PC-3 (cell line): ENCODE measurements around the gene CAB39L. TPM values are rescaled to one million over a fixed set of nuclear protein-coding genes. Genes with fewer than 3 reads are reported as not detected.

Experiments
- ATAC-seq: fragments of 200-7000 bp; cut with Tn5 transposase; 2 replicates; pipeline ENCODE4 v1.9.1; 2020; ENCODE audit warnings: mild to moderate bottlenecking, moderate library complexity
- BruUV-seq: library from RNA; stranded (reverse); fragments of 400-500 nt; replicated peaks from 2 replicates; lab custom pipeline; 2021; lab: Mats Ljungman, UMichigan
- CTCF ChIA-PET: fragments of 300-600 bp; sonication (Branson Sonifier 250); formaldehyde crosslinking; loops from one replicate; lab custom pipeline; 2022; ENCODE audit warnings: antibody characterized with exemption; lab: Charles Lee
- POLR2A ChIA-PET: fragments of 300-600 bp; sonication (Branson Sonifier 250); formaldehyde crosslinking; loops from one replicate; lab custom pipeline; 2022; ENCODE audit warnings: antibody characterized with exemption; ENCODE audit not compliant: unreplicated experiment; lab: Charles Lee
- DNase-seq: peaks from one replicate; pipeline ENCODE4 v3.0.0-alpha.2; 2015
- H2AFZ ChIP-seq: fragments of 300-600 bp; sonication (generic); 2 replicates; pipeline ENCODE4 v1.6.0; 2016; ENCODE audit warnings: antibody characterized with exemption, low read length
- H3F3A ChIP-seq: fragments of 300-600 bp; sonication (generic); one replicate; pipeline ENCODE4 v1.6.0; 2017; ENCODE audit warnings: antibody characterized with exemption, low read length, control low read depth, mild to moderate bottlenecking; ENCODE audit not compliant: unreplicated experiment
- H3K27ac ChIP-seq: fragments of 300-600 bp; sonication (generic); 2 replicates; pipeline ENCODE4 v1.5.1; 2016; ENCODE audit warnings: mild to moderate bottlenecking, low read length
- H3K27me3 ChIP-seq: fragments of 300-600 bp; sonication (generic); 2 replicates; pipeline ENCODE4 v1.6.1; 2016; ENCODE audit warnings: low read length, mixed read lengths
- H3K36me3 ChIP-seq: fragments of 300-600 bp; sonication (generic); 2 replicates; pipeline ENCODE4 v1.6.1; 2016; ENCODE audit warnings: low read depth, mixed run types, low read length, mixed read lengths
- H3K4me1 ChIP-seq: fragments of 300-600 bp; sonication (generic); 2 replicates; pipeline ENCODE4 v1.5.1; 2016; ENCODE audit warnings: low read length; ENCODE audit not compliant: insufficient read depth
- H3K4me2 ChIP-seq: fragments of 300-600 bp; sonication (generic); 2 replicates; pipeline ENCODE4 v1.6.0; 2016; ENCODE audit warnings: low read length
- H3K4me3 ChIP-seq: fragments of 300-600 bp; sonication (generic); 2 replicates; pipeline ENCODE4 v1.5.1; 2016; ENCODE audit warnings: mild to moderate bottlenecking, low read length, mixed read lengths
- H3K79me2 ChIP-seq: fragments of 300-600 bp; sonication (generic); 2 replicates; pipeline ENCODE4 v1.6.1; 2017; ENCODE audit warnings: low read length, mixed read lengths
- H3K9ac ChIP-seq: fragments of 300-600 bp; sonication (generic); 2 replicates; pipeline ENCODE4 v1.6.0; 2016; ENCODE audit warnings: mild to moderate bottlenecking, low read length
- H3K9me2 ChIP-seq: fragments of 300-600 bp; sonication (generic); replicated peaks from 2 replicates; pipeline ENCODE4 v1.6.1; 2016; ENCODE audit warnings: mixed run types, low read length, mixed read lengths
- H3K9me3 ChIP-seq: fragments of 300-600 bp; sonication (generic); 2 replicates; pipeline ENCODE4 v1.6.1; 2016; ENCODE audit warnings: low read length, mixed read lengths
- H4K20me1 ChIP-seq: fragments of 300-600 bp; sonication (generic); 2 replicates; pipeline ENCODE4 v1.6.1; 2016; ENCODE audit warnings: low read length, mixed read lengths
- EZH2 ChIP-seq: fragments of 300-600 bp; sonication (generic); IDR thresholded peaks from one replicate; pipeline ENCODE4 v1.6.1; 2017; ENCODE audit warnings: antibody characterized with exemption, mild to moderate bottlenecking, low read length; ENCODE audit not compliant: unreplicated experiment
- EZH2phosphoT487 ChIP-seq: fragments of 300-600 bp; sonication (generic); IDR thresholded peaks from 2 replicates; pipeline ENCODE4 v1.6.1; 2018; ENCODE audit warnings: mild to moderate bottlenecking, antibody characterized with exemption, low read length, borderline replicate concordance
- intact Hi-C: fragments of 100-400 bp; cut with micrococcal nuclease; formaldehyde crosslinking; loops from 2 replicates; pipeline ENCODE4 v1.9.0; 2023
- total RNA-seq: library from RNA; depleted of rRNA; stranded (reverse); fragments of >200 nt; gene quantifications from 2 replicates; pipeline ENCODE4 v1.2.3, GENCODE V29; 2014
- TF ChIP-seq, protein P1 (sequence below): fragments of 300-600 bp; sonication (generic); conservative IDR thresholded peaks from 2 replicates; pipeline ENCODE4 v1.5.1; 2017; ENCODE audit warnings: antibody characterized with exemption, low read depth, mild to moderate bottlenecking, low read length

The CAB39L gene
- total RNA-seq, 1 experiment from 2014 or later = 1.8 TPM

DNA sequence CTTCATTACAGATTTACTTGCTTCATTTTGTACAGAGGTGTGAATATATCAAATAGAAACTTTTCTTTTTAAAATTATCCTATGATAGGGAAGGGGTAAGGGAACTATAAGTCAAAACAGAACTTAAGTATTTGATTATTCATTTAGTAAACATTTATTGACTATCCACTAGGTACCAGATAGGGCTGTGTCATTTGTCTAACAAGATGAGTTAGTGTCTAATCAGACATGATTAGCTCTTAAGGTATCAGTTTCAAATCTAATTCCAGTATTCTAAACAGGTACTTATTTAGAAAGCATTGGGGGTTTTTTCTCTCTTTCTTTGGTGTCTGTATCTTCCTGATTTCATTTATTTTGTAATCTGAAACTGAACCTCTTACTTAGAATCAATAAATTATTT lies 164.0 kb downstream of the CAB39L start:
- intact Hi-C loops = loop anchor here (2.0 to 10.0 kb wide), 2 partner anchors 33 to 295 kb away; partner anchors contain the start of gene CDADC1
- TF ChIP-seq EZH2 (no peak), EZH2phosphoT487 (no peak)
- TF ChIP-seq, protein P1, sequence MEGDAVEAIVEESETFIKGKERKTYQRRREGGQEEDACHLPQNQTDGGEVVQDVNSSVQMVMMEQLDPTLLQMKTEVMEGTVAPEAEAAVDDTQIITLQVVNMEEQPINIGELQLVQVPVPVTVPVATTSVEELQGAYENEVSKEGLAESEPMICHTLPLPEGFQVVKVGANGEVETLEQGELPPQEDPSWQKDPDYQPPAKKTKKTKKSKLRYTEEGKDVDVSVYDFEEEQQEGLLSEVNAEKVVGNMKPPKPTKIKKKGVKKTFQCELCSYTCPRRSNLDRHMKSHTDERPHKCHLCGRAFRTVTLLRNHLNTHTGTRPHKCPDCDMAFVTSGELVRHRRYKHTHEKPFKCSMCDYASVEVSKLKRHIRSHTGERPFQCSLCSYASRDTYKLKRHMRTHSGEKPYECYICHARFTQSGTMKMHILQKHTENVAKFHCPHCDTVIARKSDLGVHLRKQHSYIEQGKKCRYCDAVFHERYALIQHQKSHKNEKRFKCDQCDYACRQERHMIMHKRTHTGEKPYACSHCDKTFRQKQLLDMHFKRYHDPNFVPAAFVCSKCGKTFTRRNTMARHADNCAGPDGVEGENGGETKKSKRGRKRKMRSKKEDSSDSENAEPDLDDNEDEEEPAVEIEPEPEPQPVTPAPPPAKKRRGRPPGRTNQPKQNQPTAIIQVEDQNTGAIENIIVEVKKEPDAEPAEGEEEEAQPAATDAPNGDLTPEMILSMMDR = no peak
- POLR2A ChIA-PET = no interaction called here

DNA sequence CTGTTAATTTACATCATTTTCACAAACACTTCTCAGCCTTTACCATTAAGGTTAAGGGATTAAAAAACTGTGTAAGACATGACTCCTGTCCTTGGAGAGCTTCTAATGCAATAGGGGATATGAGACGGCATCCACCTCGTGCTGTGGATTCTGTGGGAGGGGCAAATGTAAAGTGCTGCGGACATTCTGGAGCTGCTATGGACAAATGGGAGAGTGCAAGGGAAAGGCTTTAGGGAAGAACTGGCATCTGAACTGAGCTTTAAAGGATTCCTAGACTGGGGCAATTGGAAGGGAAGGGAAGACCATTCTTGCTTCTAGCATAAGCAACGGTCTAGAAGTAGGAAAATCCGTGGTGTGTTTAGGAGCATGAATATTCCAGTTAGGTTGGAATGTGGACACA lies 164.8 kb downstream of the CAB39L start:
- no peak overlapping the region for H2AFZ ChIP-seq
- ChIA-PET CTCF (no interaction called here), POLR2A (no interaction called here)
- H3K9me2 ChIP-seq = no peaks in the 10 kb centered on the region
- no peak overlapping the region for H3K4me2 ChIP-seq
- H3K36me3 ChIP-seq = no peaks in the 10 kb centered on the region
- no peak overlapping the region for H3K4me3 ChIP-seq
- no peaks in the 10 kb centered on the region for H3K27me3 ChIP-seq
- no peak overlapping the region for H3K9ac ChIP-seq
- DNase-seq (no peak), ATAC-seq (no peak)
- H3K27ac ChIP-seq = no peak overlapping the region
- H4K20me1 ChIP-seq = no peaks in the 10 kb centered on the region
- intact Hi-C loops = no loop called here
- no peaks in the 10 kb centered on the region for H3K79me2 ChIP-seq
- no TSS peak for BruUV-seq
- TF ChIP-seq EZH2 (no peak), EZH2phosphoT487 (no peak)
- TF ChIP-seq, protein P1 = no peak
- H3F3A ChIP-seq = no peaks in the 10 kb centered on the region
- H3K4me1 ChIP-seq = no peaks in the 10 kb centered on the region
- H3K9me3 ChIP-seq = no peaks in the 10 kb centered on the region

More for the DNA sequence above, 164.0 kb downstream of the CAB39L start:
- no peak overlapping the region for H3K4me3 ChIP-seq
- no peak overlapping the region for H3K9ac ChIP-seq
- no peak overlapping the region for H3K27ac ChIP-seq
- H3F3A ChIP-seq = no peaks in the 10 kb centered on the region
- CTCF ChIA-PET = interaction anchor here (1.5 to 1.9 kb wide), 2 partner anchors 32 to 180 kb away, joined by 5 to 7 read pairs; partner anchors contain the start of gene CDADC1
- no peaks in the 10 kb centered on the region for H3K36me3 ChIP-seq
- H3K4me1 ChIP-seq = no peaks in the 10 kb centered on the region
- no peak overlapping the region for H2AFZ ChIP-seq
- ATAC-seq (no peak), DNase-seq (no peak)
- H3K79me2 ChIP-seq = no peaks in the 10 kb centered on the region
- H4K20me1 ChIP-seq = no peaks in the 10 kb centered on the region
- no peaks in the 10 kb centered on the region for H3K27me3 ChIP-seq
- H3K9me2 ChIP-seq = no peaks in the 10 kb centered on the region
- no peaks in the 10 kb centered on the region for H3K9me3 ChIP-seq
- H3K4me2 ChIP-seq = no peak overlapping the region
- BruUV-seq = no TSS peak

DNA sequence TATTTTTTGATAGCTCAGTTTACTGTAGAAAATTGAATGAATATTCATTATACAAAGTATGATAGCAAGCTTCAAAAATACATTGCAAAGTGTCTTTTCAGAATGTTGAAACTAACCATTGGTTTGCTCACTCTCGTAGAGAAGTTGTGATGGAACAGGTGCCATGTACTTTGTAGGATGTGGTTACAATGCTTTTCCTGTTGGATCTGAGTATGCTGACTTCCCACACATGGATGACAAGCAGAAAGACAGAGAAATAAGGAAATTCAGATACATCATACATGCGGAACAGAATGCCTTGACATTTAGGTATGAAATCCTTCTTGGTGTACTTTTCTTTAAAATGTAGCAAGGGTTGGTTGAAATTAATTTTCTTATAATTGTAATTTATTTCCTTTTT lies 165.7 kb downstream of the CAB39L start:
- Histone ChIP-seq H3K79me2 (no peaks in the 10 kb centered on the region), H3K9me2 (no peaks in the 10 kb centered on the region), H2AFZ (no peak overlapping the region), H3K9ac (no peak overlapping the region), H3K36me3 (no peaks in the 10 kb centered on the region), H3K4me1 (no peaks in the 10 kb centered on the region), H3F3A (no peaks in the 10 kb centered on the region), H3K4me3 (no peak overlapping the region), H3K4me2 (no peak overlapping the region), H3K27me3 (no peaks in the 10 kb centered on the region), H3K27ac (no peak overlapping the region), H4K20me1 (no peaks in the 10 kb centered on the region), H3K9me3 (no peaks in the 10 kb centered on the region)
- TF ChIP-seq, protein P1 = no peak
- no peak for TF ChIP-seq EZH2phosphoT487
- no peak for TF ChIP-seq EZH2
- no peak for DNase-seq
- POLR2A ChIA-PET = no interaction called here
- ATAC-seq = no peak
- BruUV-seq = no TSS peak
- CTCF ChIA-PET = no interaction called here
- intact Hi-C loops = no loop called here
